ENCODE results near the gene NCDN.

The NCDN gene

DNA sequence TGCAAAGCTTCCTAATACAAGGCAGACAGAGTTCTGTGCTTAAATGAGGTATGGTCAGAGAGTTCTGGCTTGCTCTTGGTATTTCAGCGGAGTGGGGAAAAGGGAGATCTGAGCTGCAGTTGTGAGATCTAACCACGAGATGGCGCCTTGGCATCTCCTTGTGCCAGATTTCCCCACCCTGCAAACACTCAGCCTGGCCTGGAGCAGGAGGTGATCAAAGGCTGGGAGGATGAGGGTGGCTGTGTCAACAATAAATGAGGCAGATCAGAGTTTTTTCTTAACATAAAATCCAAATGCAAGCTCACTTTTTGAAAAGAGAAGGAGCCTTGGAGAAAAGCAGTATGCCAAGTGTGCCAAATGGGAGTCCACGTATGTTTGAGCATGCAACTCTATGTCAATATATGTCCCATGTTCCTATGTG, 11.4 kb downstream of the NCDN start:
- Histone ChIP-seq H3K9me3 (ENCODE audit: insufficient read depth, low read depth, low read length) (no peaks in the 10 kb centered on the region), H3K14ac (ENCODE audit: low read length) (no peak overlapping the region), H2BK12ac (ENCODE audit: low read length) (no peak overlapping the region), H3K79me2 (ENCODE audit: control insufficient read depth, insufficient read depth, low read length, poor library complexity) (peaks cover 7% of the 10 kb centered on the region), H2BK120ac (ENCODE audit: insufficient read depth, low read length, poor library complexity) (no peak overlapping the region), H2AFZ (ENCODE audit: insufficient read depth, low read length, poor library complexity) (no peak overlapping the region), H3K4ac (ENCODE audit: low read depth, low read length) (no peak overlapping the region), H3K79me1 (ENCODE audit: low read length) (peaks cover 11% of the 10 kb centered on the region), H3K27me3 (ENCODE audit: insufficient read depth, low read length) (peaks cover 5% of the 10 kb centered on the region), H4K8ac (ENCODE audit: low read depth, low read length) (no peak overlapping the region), H3K18ac (ENCODE audit: low read length) (no peak overlapping the region), H3K4me3 (ENCODE audit: low read depth, low read length) (no peak overlapping the region), H4K12ac (ENCODE audit: low read depth, low read length) (no peak overlapping the region), H3K27ac (ENCODE audit: low read depth, low read length) (no peak overlapping the region), H2AK5ac (ENCODE audit: low read length) (no peak overlapping the region), H3K23ac (ENCODE audit: low read length) (no peak overlapping the region), H3K4me1 (ENCODE audit: control insufficient read depth in 1 of 2, insufficient read depth in 2 of 2, low read length in 2 of 2) (peaks cover 19 to 24% of the 10 kb centered on the region in 2 experiments), H4K91ac (ENCODE audit: low read depth, low read length) (no peak overlapping the region), H2BK5ac (ENCODE audit: low read depth, low read length, poor library complexity) (no peak overlapping the region), H3K9ac (ENCODE audit: low read length) (no peak overlapping the region), H3K4me2 (ENCODE audit: low read length) (no peak overlapping the region), H3K36me3 (ENCODE audit: control insufficient read depth in 1 of 2, insufficient read depth in 2 of 2, low read length in 2 of 2) (peaks cover 6 to 11% of the 10 kb centered on the region in 2 experiments)
- DNase-seq = peak; percentile 70 to 89
- WGBS (ENCODE audit: extremely low coverage, insufficient coverage, insufficient read length) = no CpG with 5 or more reads among the region's 4 CpGs

DNA sequence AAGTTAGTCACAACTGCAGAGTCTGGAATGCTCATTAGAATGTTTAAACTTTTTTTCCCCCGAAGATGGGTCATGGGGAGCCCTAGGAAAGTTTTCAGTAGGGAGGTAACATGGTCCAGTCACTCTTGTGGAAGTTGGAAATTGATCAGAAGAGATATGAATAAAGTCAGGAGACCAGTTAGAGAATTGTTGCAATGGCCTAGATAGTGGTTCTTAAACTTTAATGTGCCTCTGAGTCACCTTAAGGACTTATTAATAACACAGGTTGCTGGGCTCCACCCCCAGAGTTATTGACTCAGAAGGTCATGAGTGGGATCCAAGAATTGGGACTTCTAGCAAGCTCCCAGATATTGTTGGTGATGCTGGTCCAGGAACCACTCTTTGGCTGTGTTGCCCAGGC, 12.3 kb downstream of the NCDN start:
- Histone ChIP-seq H3K79me2 (ENCODE audit: control insufficient read depth, insufficient read depth, low read length, poor library complexity) (peaks cover 7% of the 10 kb centered on the region), H4K91ac (ENCODE audit: low read depth, low read length) (peak overlapping the region; percentile 60), H3K4me2 (ENCODE audit: low read length) (no peak overlapping the region), H2AFZ (ENCODE audit: insufficient read depth, low read length, poor library complexity) (no peak overlapping the region), H3K18ac (ENCODE audit: low read length) (no peak overlapping the region), H3K14ac (ENCODE audit: low read length) (no peak overlapping the region), H2BK5ac (ENCODE audit: low read depth, low read length, poor library complexity) (peak overlapping the region; percentile 22), H3K9ac (ENCODE audit: low read length) (no peak overlapping the region), H3K4me3 (ENCODE audit: low read depth, low read length) (no peak overlapping the region), H3K27ac (ENCODE audit: low read depth, low read length) (peak overlapping the region; percentile 25), H4K8ac (ENCODE audit: low read depth, low read length) (no peak overlapping the region), H2BK120ac (ENCODE audit: insufficient read depth, low read length, poor library complexity) (peak overlapping the region; percentile 76), H3K23ac (ENCODE audit: low read length) (no peak overlapping the region), H2BK12ac (ENCODE audit: low read length) (peak overlapping the region; percentile 42), H4K12ac (ENCODE audit: low read depth, low read length) (no peak overlapping the region), H3K4ac (ENCODE audit: low read depth, low read length) (no peak overlapping the region), H3K9me3 (ENCODE audit: insufficient read depth, low read depth, low read length) (no peaks in the 10 kb centered on the region), H3K27me3 (ENCODE audit: insufficient read depth, low read length) (peaks cover 5% of the 10 kb centered on the region), H2AK5ac (ENCODE audit: low read length) (no peak overlapping the region), H3K79me1 (ENCODE audit: low read length) (peaks cover 19% of the 10 kb centered on the region), H3K36me3 (ENCODE audit: control insufficient read depth in 1 of 2, insufficient read depth in 2 of 2, low read length in 2 of 2) (peaks cover 3 to 9% of the 10 kb centered on the region in 2 experiments), H3K4me1 (ENCODE audit: control insufficient read depth in 1 of 2, insufficient read depth in 2 of 2, low read length in 2 of 2) (peaks cover 29 to 34% of the 10 kb centered on the region in 2 experiments)
- WGBS (ENCODE audit: extremely low coverage, insufficient coverage, insufficient read length) = no CpG with 5 or more reads among the region's 1 CpG
- DNase-seq = peak; percentile 33 to 68

- Histone ChIP-seq H3K9ac (ENCODE audit: low read length) (no peak overlapping the region), H3K27ac (ENCODE audit: low read depth, low read length) (peak overlapping the region; percentile 25), H3K27me3 (ENCODE audit: insufficient read depth, low read length) (peaks cover 5% of the 10 kb centered on the region), H3K18ac (ENCODE audit: low read length) (no peak overlapping the region), H4K91ac (ENCODE audit: low read depth, low read length) (no peak overlapping the region), H2BK12ac (ENCODE audit: low read length) (no peak overlapping the region), H3K14ac (ENCODE audit: low read length) (no peak overlapping the region), H2BK120ac (ENCODE audit: insufficient read depth, low read length, poor library complexity) (no peak overlapping the region), H3K79me1 (ENCODE audit: low read length) (peaks cover 24% of the 10 kb centered on the region), H4K8ac (ENCODE audit: low read depth, low read length) (no peak overlapping the region), H2AFZ (ENCODE audit: insufficient read depth, low read length, poor library complexity) (no peak overlapping the region), H3K9me3 (ENCODE audit: insufficient read depth, low read depth, low read length) (no peaks in the 10 kb centered on the region), H2AK5ac (ENCODE audit: low read length) (no peak overlapping the region), H3K4me2 (ENCODE audit: low read length) (no peak overlapping the region), H3K79me2 (ENCODE audit: control insufficient read depth, insufficient read depth, low read length, poor library complexity) (peaks cover 7% of the 10 kb centered on the region), H3K4ac (ENCODE audit: low read depth, low read length) (no peak overlapping the region), H3K36me3 (ENCODE audit: control insufficient read depth in 1 of 2, insufficient read depth in 2 of 2, low read length in 2 of 2) (peaks cover 0 to 5% of the 10 kb centered on the region in 2 experiments), H3K4me1 (ENCODE audit: control insufficient read depth in 1 of 2, insufficient read depth in 2 of 2, low read length in 2 of 2) (peaks cover 33 to 39% of the 10 kb centered on the region in 2 experiments), H4K12ac (ENCODE audit: low read depth, low read length) (no peak overlapping the region), H3K23ac (ENCODE audit: low read length) (no peak overlapping the region), H2BK5ac (ENCODE audit: low read depth, low read length, poor library complexity) (no peak overlapping the region), H3K4me3 (ENCODE audit: low read depth, low read length) (no peak overlapping the region)
- no CpG with 5 or more reads among the region's 10 CpGs for WGBS (ENCODE audit: extremely low coverage, insufficient coverage, insufficient read length)
- peak; percentile 87 to 92 for DNase-seq
Observed at GRCh38 chr1:35570589-35571137, 13.1 kb downstream of the NCDN start.

GRCh38 chr1:35571263-35571662, 13.7 kb downstream of the NCDN start:
- Histone ChIP-seq H3K9ac (ENCODE audit: low read length) (no peak overlapping the region), H3K79me2 (ENCODE audit: control insufficient read depth, insufficient read depth, low read length, poor library complexity) (peaks cover 9% of the 10 kb centered on the region), H3K4me2 (ENCODE audit: low read length) (no peak overlapping the region), H4K8ac (ENCODE audit: low read depth, low read length) (no peak overlapping the region), H3K36me3 (ENCODE audit: control insufficient read depth in 1 of 2, insufficient read depth in 2 of 2, low read length in 2 of 2) (peaks cover 0 to 4% of the 10 kb centered on the region in 2 experiments), H3K4me3 (ENCODE audit: low read depth, low read length) (no peak overlapping the region), H3K18ac (ENCODE audit: low read length) (no peak overlapping the region), H3K14ac (ENCODE audit: low read length) (no peak overlapping the region), H3K9me3 (ENCODE audit: insufficient read depth, low read depth, low read length) (no peaks in the 10 kb centered on the region), H2AFZ (ENCODE audit: insufficient read depth, low read length, poor library complexity) (no peak overlapping the region), H3K27ac (ENCODE audit: low read depth, low read length) (no peak overlapping the region), H2BK120ac (ENCODE audit: insufficient read depth, low read length, poor library complexity) (no peak overlapping the region), H3K27me3 (ENCODE audit: insufficient read depth, low read length) (peaks cover 5% of the 10 kb centered on the region), H3K79me1 (ENCODE audit: low read length) (peaks cover 30% of the 10 kb centered on the region), H3K4me1 (ENCODE audit: control insufficient read depth in 1 of 2, insufficient read depth in 2 of 2, low read length in 2 of 2) (peaks cover 39 to 45% of the 10 kb centered on the region in 2 experiments), H3K23ac (ENCODE audit: low read length) (no peak overlapping the region), H3K4ac (ENCODE audit: low read depth, low read length) (no peak overlapping the region), H2AK5ac (ENCODE audit: low read length) (peak overlapping the region; percentile 54), H2BK5ac (ENCODE audit: low read depth, low read length, poor library complexity) (no peak overlapping the region), H4K12ac (ENCODE audit: low read depth, low read length) (no peak overlapping the region), H4K91ac (ENCODE audit: low read depth, low read length) (peak overlapping the region; percentile 19), H2BK12ac (ENCODE audit: low read length) (no peak overlapping the region)
- no peak for DNase-seq
- WGBS (ENCODE audit: extremely low coverage, insufficient coverage, insufficient read length) = no CpG with 5 or more reads among the region's 8 CpGs
